ENCODE data around the gene BRINP3.

Gene BRINP3

GRCh38 chr1:190095596-190095995, 382.1 kb downstream of the BRINP3 start:
- DNase-seq, result no peak

- no peak for DNase-seq
These were observed 393.1 kb downstream of the BRINP3 start for GRCh38 chr1:190084552-190084951.

GRCh38 chr1:190068304-190068703, 409.4 kb downstream of the BRINP3 start:
- DNase-seq, result no peak

GRCh38 chr1:190067592-190067991, 410.1 kb downstream of the BRINP3 start:
- DNase-seq, result no peak

GRCh38 chr1:190066011-190066410, 411.7 kb downstream of the BRINP3 start:
- no peak for DNase-seq

GRCh38 chr1:190049314-190049713, 428.4 kb downstream of the BRINP3 start:
- DNase-seq, result no peak

All from femur (tissue), 1 donor.